Tibial artery (tissue), 4 donors: ENCODE results near the gene SPOCD1.
A peak's percentile ranks its signal among the peaks of the same experiment; 100 is the strongest.

Source experiments
- DNase-seq, 2 donors: peaks; one replicate each; pipeline ENCODE4 v3.0.0-alpha.2; 2019
- H3K27ac ChIP-seq, 2 donors: fragments of 200-600 bp; sonication (generic) in 1 of 2; 1 replicate in 1 of 2; 2 replicates in 1 of 2; pipeline ENCODE4 v1.5.1; 2018 to 2019; ENCODE audit warnings: mild to moderate bottlenecking in 1 of 2
- H3K27me3 ChIP-seq, 2 donors: fragments of 200-600 bp; sonication (generic) in 1 of 2; one replicate each; pipeline versions ENCODE4 v1.5.1 to v1.6.0; 2016 to 2019
- H3K36me3 ChIP-seq, 3 donors: fragments of 200-600 bp; sonication (generic) in 2 of 3; one replicate each; pipeline ENCODE4 v1.5.1; 2016 to 2019; ENCODE audit warnings: mild to moderate bottlenecking in 2 of 3
- H3K4me1 ChIP-seq, 4 donors: fragments of 200-600 bp; sonication (generic) in 2 of 4; 1 replicate in 3 of 4; 2 replicates in 1 of 4; pipeline ENCODE4 v1.5.1; 2016 to 2019
- H3K4me3 ChIP-seq, 2 donors: fragments of 200-600 bp; sonication (generic) in 1 of 2; 1 replicate in 1 of 2; 2 replicates in 1 of 2; pipeline ENCODE4 v1.5.1; 2018 to 2019; ENCODE audit warnings: mild to moderate bottlenecking in 2 of 2
- H3K9me3 ChIP-seq, 3 donors: fragments of 200-600 bp; sonication (generic) in 1 of 3; one replicate each; pipeline ENCODE4 v1.5.1; 2016 to 2019
- intact Hi-C: fragments of 100-400 bp; cut with DNase I; formaldehyde crosslinking; loops from one replicate; pipeline ENCODE4 v1.15.0; 2023; ENCODE audit warnings: low total_unique reads
- TF ChIP-seq, protein P1 (sequence below), 2 experiments: fragments of 200-600 bp in 1 of 2; fragments of 450-650 bp in 1 of 2; IDR thresholded peaks; one replicate each; pipeline ENCODE4 v1.5.1; 2017 to 2019; ENCODE audit warnings: antibody characterized with exemption in 2 of 2, mild to moderate bottlenecking in 1 of 2, moderate library complexity in 1 of 2

The SPOCD1 gene

DNA sequence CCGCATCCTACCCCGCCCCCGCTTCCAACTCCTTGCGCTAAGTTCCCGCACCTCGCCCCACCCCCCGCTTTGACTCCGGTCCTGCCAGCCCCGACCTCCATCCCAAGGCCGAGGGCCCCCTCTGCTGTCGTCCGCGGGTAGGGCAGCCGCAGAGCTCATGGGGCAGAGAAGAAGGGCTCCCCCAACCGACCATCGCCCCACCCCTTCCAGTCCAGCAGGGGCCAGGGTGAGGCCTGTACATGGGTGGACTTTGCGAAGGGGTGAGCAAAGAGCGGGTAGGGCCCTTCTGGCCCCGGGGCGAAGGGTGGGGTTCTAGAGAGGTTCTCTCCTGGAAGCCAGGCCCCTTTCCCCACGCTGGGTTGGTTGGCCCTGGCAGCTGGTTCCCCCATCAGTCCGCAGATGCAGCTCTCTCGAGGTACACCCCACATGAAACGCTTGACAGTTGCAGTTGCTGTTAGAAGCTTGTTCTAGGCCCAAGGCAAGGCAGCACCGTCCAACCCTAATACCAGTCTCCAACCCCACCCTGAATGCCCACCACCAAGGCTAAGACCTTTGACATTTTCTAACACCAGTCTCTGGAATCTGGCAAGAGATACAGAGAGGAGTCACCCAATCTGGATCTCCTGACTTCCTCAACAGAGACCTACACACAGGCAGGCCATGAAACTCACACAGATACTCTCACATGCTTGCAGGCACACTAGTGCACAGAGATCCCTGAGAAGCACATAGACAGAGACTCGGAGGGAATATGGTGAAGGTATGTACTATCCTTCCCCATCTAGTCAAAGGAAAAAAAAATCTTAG is 26.4 kb downstream of the SPOCD1 start:
- H3K27ac ChIP-seq, result peak overlapping the region; percentile 72 to 78
- intact Hi-C loops, result loop anchor here (2.0 to 10.0 kb wide), 3 partner anchors 125 to 227 kb away; no protein-coding TSS in a partner anchor

DNA sequence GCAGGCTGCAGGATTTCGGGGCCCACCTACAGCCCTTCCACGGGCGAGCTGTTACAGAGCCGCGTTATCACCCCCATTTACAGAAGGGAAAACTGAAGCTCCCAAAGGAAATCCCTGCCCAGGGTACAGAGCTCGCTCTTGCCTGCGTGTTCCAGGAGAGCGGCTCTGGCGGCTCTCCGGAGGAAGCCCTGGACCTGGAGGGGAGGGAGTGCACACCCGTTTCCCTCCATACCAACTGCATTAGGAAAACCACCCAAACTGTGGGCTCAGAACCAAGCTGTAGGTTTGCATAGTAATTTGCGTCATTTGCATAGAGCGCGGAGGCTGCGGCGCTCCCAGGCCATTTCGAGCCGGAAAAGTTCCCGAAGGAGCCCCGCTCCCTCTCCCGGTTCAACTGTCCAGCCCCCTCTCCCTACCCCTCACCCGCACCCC is 27.0 kb downstream of the SPOCD1 start:
- peaks cover 0 to 8% of the 10 kb centered on the region in 2 donors for H3K27me3 ChIP-seq
- H3K36me3 ChIP-seq, result no peaks in the 10 kb centered on the region
- TF ChIP-seq, protein P1, sequence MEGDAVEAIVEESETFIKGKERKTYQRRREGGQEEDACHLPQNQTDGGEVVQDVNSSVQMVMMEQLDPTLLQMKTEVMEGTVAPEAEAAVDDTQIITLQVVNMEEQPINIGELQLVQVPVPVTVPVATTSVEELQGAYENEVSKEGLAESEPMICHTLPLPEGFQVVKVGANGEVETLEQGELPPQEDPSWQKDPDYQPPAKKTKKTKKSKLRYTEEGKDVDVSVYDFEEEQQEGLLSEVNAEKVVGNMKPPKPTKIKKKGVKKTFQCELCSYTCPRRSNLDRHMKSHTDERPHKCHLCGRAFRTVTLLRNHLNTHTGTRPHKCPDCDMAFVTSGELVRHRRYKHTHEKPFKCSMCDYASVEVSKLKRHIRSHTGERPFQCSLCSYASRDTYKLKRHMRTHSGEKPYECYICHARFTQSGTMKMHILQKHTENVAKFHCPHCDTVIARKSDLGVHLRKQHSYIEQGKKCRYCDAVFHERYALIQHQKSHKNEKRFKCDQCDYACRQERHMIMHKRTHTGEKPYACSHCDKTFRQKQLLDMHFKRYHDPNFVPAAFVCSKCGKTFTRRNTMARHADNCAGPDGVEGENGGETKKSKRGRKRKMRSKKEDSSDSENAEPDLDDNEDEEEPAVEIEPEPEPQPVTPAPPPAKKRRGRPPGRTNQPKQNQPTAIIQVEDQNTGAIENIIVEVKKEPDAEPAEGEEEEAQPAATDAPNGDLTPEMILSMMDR (IDR thresholded peaks at IDR 0.05), result no peak
- peak in 1 of 2 donors; percentile 35 for DNase-seq
- H3K4me3 ChIP-seq, result peak overlapping the region; percentile 52 to 72
- H3K9me3 ChIP-seq, result no peaks in the 10 kb centered on the region
- H3K27ac ChIP-seq, result peak overlapping the region; percentile 72 to 78
- H3K4me1 ChIP-seq, result peaks cover 0 to 13% (median 6%) of the 10 kb centered on the region in 4 donors
- intact Hi-C loops, result loop anchor here (2.0 kb wide), 1 partner anchor 124 kb away; no protein-coding TSS in a partner anchor

More for the DNA sequence above, 26.4 kb downstream of the SPOCD1 start:
- peaks cover 0 to 11% of the 10 kb centered on the region in 2 donors for H3K27me3 ChIP-seq
- H3K4me3 ChIP-seq, result peak overlapping the region; percentile 52 to 72
- TF ChIP-seq, protein P1 (IDR thresholded peaks at IDR 0.05), result peak; percentile 90 to 91
- peak; percentile 96 to 97 for DNase-seq
- no peaks in the 10 kb centered on the region for H3K36me3 ChIP-seq
- H3K4me1 ChIP-seq, result peaks cover 0 to 13% (median 6%) of the 10 kb centered on the region in 4 donors
- H3K9me3 ChIP-seq, result no peaks in the 10 kb centered on the region

DNA sequence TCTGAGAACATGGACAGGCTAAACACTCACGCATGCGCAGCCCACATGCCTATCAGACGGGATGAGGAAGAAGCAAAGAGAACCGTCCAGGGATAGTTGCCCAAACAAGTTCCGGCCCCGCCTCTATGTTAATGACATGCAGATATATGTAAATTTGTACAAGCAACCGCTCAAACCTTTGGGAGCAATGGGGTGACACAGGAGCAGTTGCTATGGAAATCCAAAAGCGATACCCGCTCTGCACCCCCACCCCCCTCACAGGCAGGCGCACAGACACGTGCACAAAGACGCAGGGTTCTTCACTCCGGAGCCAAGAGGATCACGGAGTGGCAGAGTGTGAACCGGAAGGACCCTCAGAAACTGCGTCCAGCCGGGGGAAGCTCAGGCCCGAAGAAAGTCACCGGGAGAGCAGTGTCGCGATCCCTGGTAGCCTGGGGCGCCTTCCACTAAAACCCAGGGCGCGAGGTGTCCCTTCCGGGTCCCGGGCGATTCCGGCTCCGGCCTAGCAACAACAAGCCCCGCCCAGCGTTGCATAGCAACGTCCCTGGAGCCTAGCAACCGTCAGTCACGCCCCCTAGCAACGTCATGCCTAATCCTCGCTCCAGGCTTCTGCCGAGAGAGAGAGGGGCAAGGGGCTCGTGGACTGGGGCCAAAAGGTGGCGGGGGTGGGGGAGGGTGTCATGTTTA is 27.5 kb downstream of the SPOCD1 start:
- TF ChIP-seq, protein P1 (IDR thresholded peaks at IDR 0.05), result peak in 1 of 2 experiments; percentile 22
- H3K4me1 ChIP-seq, result peaks cover 0 to 13% (median 6%) of the 10 kb centered on the region in 4 donors
- intact Hi-C loops, result loop anchor here (2.0 kb wide), 1 partner anchor 123 kb away; no protein-coding TSS in a partner anchor

DNA sequence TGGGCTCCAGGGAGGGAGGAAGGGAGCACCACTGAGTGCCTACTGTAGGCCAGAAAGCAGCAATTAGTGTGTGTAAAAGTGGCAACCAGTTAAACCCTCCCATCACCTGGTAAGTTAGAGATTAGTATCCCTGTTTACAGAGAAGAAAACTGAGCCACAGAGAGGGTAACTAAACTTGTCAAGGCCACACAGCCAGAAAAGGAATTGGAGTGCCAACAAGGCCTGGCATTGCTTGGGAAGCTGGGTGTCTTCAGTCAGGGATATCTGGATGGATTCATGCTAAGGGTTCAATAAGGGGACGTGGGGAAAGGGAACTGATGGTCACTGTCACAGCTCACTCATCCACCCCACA is 28.1 kb downstream of the SPOCD1 start:
- Histone ChIP-seq H3K27me3 (no peaks in the 10 kb centered on the region), H3K4me3 (peak overlapping the region; percentile 52 to 72), H3K36me3 (no peaks in the 10 kb centered on the region), H3K9me3 (no peaks in the 10 kb centered on the region), H3K27ac (peak overlapping the region; percentile 72 to 78), H3K4me1 (peaks cover 0 to 13% (median 6%) of the 10 kb centered on the region in 4 donors)
- no peak for DNase-seq
- intact Hi-C loops, result loop anchor here (2.0 kb wide), 1 partner anchor 123 kb away; no protein-coding TSS in a partner anchor
- TF ChIP-seq, protein P1 (IDR thresholded peaks at IDR 0.05), result no peak

More for the DNA sequence above, 27.5 kb downstream of the SPOCD1 start:
- DNase-seq, result peak; percentile 93 to 95
- Histone ChIP-seq H3K4me3 (peak overlapping the region; percentile 52 to 72), H3K9me3 (no peaks in the 10 kb centered on the region), H3K27me3 (peaks cover 0 to 2% of the 10 kb centered on the region in 2 donors), H3K27ac (peak overlapping the region; percentile 72 to 78), H3K36me3 (no peaks in the 10 kb centered on the region)

DNA sequence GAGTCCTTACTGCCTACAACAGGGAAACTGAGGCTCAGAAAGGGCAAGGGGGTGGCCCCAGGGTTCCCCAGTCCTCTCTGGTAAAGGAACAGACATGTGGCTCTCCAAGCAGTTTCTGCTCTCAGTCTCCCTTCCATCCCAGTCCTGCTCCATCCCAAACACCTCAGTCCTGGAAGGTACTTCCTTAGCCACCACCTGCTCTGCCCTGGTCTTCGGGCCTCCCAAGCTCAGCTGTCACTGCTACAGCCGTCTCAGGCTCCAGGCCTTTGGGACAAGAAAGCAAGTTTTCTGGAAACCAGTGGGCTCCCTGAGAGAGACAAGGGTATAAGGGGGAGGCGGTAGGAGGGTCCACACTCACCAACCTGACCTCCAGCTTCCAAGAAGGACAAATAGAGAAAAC is 28.6 kb downstream of the SPOCD1 start:
- peak overlapping the region; percentile 72 to 78 for H3K27ac ChIP-seq
- intact Hi-C loops, result no loop called here
- peaks cover 0 to 2% of the 10 kb centered on the region in 2 donors for H3K27me3 ChIP-seq
- H3K4me1 ChIP-seq, result peaks cover 0 to 13% (median 6%) of the 10 kb centered on the region in 4 donors
- DNase-seq, result peak in 1 of 2 donors; percentile 53
- no peaks in the 10 kb centered on the region for H3K9me3 ChIP-seq
- TF ChIP-seq, protein P1 (IDR thresholded peaks at IDR 0.05), result no peak
- H3K36me3 ChIP-seq, result no peaks in the 10 kb centered on the region
- no peak overlapping the region for H3K4me3 ChIP-seq
